Spinal cord (tissue), 10 donors: ENCODE data around the gene MESP2. TPM values are rescaled to one million over a fixed set of nuclear protein-coding genes. Genes with fewer than 3 reads are reported as not detected.
"Not testable (repeated sequence)": the region's sequence is repeated elsewhere in the genome, so short reads cannot be mapped to it uniquely, and the experiment has no call there.

Source experiments
- DNase-seq, 6 donors: peaks; one replicate each; pipeline versions ENCODE4 v3.0.0 to v3.0.0-alpha.2; 2013 to 2015; ENCODE audit warnings: low spot score in 6 of 6, low read depth in 4 of 6
- H3K27ac ChIP-seq: one replicate; pipeline ENCODE4 v1.5.1; 2013; ENCODE audit warnings: low read depth, low read length, control low read depth
- H3K27me3 ChIP-seq: one replicate; pipeline ENCODE4 v1.6.1; 2013; ENCODE audit warnings: low read length; ENCODE audit not compliant: control insufficient read depth, insufficient read depth
- H3K36me3 ChIP-seq: one replicate; pipeline ENCODE4 v1.6.1; 2013; ENCODE audit warnings: low read length; ENCODE audit not compliant: control insufficient read depth, insufficient read depth
- H3K4me1 ChIP-seq: one replicate; pipeline ENCODE4 v1.6.1; 2013; ENCODE audit warnings: low read length; ENCODE audit not compliant: control insufficient read depth, insufficient read depth
- H3K4me3 ChIP-seq: one replicate; pipeline ENCODE4 v1.5.1; 2013; ENCODE audit warnings: low read depth, low read length, control low read depth
- H3K9me3 ChIP-seq: one replicate; pipeline ENCODE4 v1.6.1; 2013; ENCODE audit warnings: low read length; ENCODE audit not compliant: control insufficient read depth, insufficient read depth
- WGBS: methylation state at CpG from one replicate; pipeline ENCODE4 v1.1.5; 2013; ENCODE audit warnings: missing lambda C conversion rate; ENCODE audit not compliant: insufficient coverage; 5-methylcytosine and 5-hydroxymethylcytosine counted together
- polyA plus RNA-seq, 2 donors: library from polyadenylated mRNA; unstranded; fragments of 120-200 nt; gene quantifications; one replicate each; pipeline ENCODE4 v1.2.1, GENCODE V29; 2013; ENCODE audit not compliant: insufficient read length in 2 of 2
- total RNA-seq, 2 donors: library from RNA; depleted of rRNA in 1 of 2; stranded (reverse); fragments of 120-200 nt in 1 of 2; fragments of >200 nt in 1 of 2; gene quantifications; one replicate each; pipeline versions ENCODE4 v1.2.3 to v1.2.4, GENCODE V29; 2013 to 2014
- donor health status: healthy.

The MESP2 gene
- total and polyA plus RNA-seq, 4 donors, result 0.25 to 0.83 (median 0.71) TPM; not detected in 1

DNA sequence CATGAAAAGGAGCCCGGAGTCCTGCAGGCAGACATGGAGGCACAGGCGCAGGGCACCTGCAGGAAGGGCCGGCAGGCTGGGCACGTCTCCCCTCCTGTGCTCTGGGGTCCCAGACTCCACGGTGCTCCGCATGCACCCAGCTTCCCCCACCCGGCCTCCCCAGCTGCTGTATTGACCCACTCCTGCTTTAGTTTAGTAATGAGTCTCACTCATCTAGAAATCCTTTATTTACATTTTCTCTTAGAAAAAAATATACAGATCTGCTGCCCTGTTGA, 8.5 kb downstream of the MESP2 start:
- no peak for DNase-seq
- 77% methylated on average over 6 of the region's 7 CpGs for WGBS
- Histone ChIP-seq H3K4me3 (no peak overlapping the region), H3K36me3 (no peaks in the 10 kb centered on the region), H3K27me3 (no peaks in the 10 kb centered on the region), H3K9me3 (no peaks in the 10 kb centered on the region), H3K4me1 (no peaks in the 10 kb centered on the region), H3K27ac (no peak overlapping the region)

DNA sequence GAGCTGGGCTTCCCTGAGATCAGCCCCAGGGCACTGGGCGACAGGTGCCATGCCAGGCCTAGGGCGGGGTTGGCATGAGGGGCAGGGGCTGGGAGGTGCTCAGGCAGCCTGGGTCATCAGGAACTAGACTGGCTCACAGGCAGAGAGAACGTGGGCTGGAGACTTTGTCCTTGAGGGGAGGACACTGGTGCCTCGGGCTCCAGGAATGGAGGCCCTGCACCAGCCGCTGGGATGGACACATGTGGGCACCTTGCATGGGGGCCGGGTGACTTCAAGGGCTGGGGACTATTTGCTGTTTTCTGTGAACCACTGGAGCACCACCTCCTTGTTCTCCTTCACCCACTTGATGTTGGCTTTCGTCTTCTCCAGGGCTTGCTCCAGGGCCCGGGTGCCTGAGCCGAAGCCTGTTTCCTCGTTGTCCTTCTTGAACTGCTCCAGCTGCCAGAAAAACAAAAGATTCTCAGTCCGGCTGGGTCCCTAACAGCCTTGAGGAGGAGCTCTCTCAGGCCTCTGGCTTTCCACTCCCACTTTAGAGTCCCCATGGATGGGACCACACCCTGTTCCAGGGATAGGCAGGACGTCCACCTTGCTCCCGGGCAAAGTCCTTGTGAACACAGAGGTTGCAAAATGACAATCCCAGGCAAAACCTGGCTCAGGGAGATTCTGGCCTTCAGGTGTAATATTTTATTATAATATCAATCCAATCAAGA, 9.1 kb downstream of the MESP2 start:
- Histone ChIP-seq H3K9me3 (no peaks in the 10 kb centered on the region), H3K27ac (no peak overlapping the region), H3K27me3 (no peaks in the 10 kb centered on the region), H3K36me3 (no peaks in the 10 kb centered on the region), H3K4me1 (no peaks in the 10 kb centered on the region), H3K4me3 (no peak overlapping the region)
- 77% methylated on average over 11 of the region's 13 CpGs for WGBS
- no peak for DNase-seq

DNA sequence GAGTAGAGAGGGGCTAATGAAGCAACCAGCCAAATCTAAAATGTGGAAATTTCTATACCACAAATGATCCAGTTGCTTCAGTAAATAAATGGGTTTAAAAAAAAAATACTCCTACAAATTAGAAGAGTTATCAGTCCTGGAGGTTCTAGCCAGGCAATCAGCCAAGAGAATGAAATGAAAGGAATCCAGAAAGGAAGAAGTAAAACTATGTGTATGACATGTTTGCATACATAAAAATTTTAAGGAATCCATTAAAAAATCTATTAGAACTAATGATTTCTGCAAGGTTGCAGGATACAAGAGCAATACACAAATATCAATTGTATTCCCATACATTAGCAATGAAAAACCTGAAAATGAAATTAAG, 9.6 kb downstream of the MESP2 start:
- H3K27ac ChIP-seq, result no peak overlapping the region
- no peak overlapping the region for H3K4me3 ChIP-seq
- no peaks in the 10 kb centered on the region for H3K36me3 ChIP-seq
- H3K4me1 ChIP-seq, result no peaks in the 10 kb centered on the region
- H3K27me3 ChIP-seq, result no peaks in the 10 kb centered on the region
- H3K9me3 ChIP-seq, result no peaks in the 10 kb centered on the region
- DNase-seq, result no peak

DNA sequence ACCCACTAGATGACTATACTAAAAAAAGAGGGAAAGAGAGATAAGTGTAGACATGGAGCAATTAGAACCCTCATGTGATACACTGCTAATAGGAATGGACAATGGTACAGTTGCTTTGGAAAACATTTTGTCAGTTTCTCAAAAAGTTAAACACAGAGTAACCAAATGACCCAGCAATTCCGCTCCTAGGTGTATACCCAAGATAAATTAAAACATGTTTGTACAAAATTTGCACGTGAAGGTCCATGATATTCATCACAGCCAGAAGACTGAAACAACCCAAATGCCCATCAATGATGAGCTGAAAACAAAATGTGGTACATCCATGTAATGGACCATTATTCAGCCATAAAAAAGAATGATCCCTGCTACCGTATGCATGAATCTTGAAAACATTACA, 11.8 kb downstream of the MESP2 start:
- no peaks in the 10 kb centered on the region for H3K27me3 ChIP-seq
- no peaks in the 10 kb centered on the region for H3K9me3 ChIP-seq
- 90% methylated on average over 2 of the region's 3 CpGs for WGBS
- no peaks in the 10 kb centered on the region for H3K36me3 ChIP-seq
- no peak overlapping the region for H3K27ac ChIP-seq
- H3K4me1 ChIP-seq, result no peaks in the 10 kb centered on the region
- DNase-seq, result no peak
- H3K4me3 ChIP-seq, result no peak overlapping the region

DNA sequence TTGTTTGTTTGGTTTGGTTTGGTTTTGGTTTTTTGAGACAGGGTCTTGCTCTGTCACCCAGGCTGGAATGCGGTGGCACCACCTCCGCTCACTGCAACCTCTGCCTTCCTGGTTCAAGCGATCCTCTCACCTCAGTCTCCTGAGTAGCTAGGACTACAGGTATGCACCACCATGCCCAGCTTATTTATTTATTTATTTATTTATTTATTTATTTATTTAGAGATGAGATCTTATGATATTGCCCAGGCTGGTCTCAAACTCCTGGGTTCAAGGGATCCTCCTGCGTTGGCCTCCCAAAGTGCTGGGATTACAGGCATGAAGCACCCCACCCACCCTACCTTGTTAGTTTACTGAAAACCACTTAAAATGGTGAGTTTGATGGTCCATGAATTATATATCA, 12.5 kb downstream of the MESP2 start:
- H3K36me3 ChIP-seq, H3K4me3 ChIP-seq, H3K27ac ChIP-seq, H3K9me3 ChIP-seq, H3K4me1 ChIP-seq, DNase-seq, H3K27me3 ChIP-seq: not testable (repeated sequence)
- no CpG with 5 or more reads among the region's 4 CpGs for WGBS

DNA sequence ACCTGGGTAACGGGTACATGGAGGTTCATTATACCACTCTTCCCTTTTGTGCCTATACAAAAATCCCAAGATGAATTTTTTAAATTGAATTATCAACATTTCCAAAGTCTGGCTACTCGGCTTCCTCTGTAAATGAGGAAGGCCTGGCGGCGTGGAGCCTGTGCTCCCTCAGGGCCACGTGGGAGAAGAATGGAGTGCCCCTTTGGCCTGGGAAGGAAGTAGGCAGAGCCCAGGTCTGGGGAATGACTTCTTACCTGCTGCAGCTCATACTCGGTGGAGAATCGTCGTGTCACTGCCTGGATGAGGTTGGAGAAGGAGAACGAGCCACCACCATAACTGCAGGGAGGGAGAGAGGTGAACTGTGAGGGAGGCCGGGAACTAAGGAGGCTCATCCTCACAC, 14.1 kb downstream of the MESP2 start:
- no peak for DNase-seq
- no peak overlapping the region for H3K4me3 ChIP-seq
- H3K27ac ChIP-seq, result no peak overlapping the region
- WGBS, result 93% methylated on average over 3 of the region's 10 CpGs
- no peaks in the 10 kb centered on the region for H3K4me1 ChIP-seq
- no peaks in the 10 kb centered on the region for H3K27me3 ChIP-seq
- H3K36me3 ChIP-seq, result no peaks in the 10 kb centered on the region
- no peaks in the 10 kb centered on the region for H3K9me3 ChIP-seq

DNA sequence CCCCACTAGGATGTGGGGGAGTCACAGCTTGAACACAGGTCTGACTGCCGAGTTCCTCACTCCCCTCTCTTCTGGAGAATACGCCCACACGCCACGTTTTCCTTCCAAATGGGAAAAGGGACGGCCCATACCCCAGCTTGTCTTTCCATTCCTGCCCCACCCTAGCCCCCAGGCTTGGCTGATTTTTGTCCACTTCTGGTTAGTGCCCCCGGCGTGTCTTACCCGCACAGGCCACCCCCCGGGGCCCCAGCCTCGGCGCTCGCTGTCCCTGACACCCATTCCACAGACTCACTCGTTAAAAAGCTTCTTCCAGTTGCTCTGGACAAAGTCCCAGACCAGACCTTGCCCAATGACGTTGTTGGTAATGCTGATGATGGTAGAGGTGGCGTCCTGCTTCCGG, 14.5 kb downstream of the MESP2 start:
- 86% methylated on average over 12 of the region's 16 CpGs for WGBS
- Histone ChIP-seq H3K9me3 (no peaks in the 10 kb centered on the region), H3K27ac (no peak overlapping the region), H3K4me1 (no peaks in the 10 kb centered on the region), H3K36me3 (no peaks in the 10 kb centered on the region), H3K27me3 (no peaks in the 10 kb centered on the region), H3K4me3 (no peak overlapping the region)
- no peak for DNase-seq

DNA sequence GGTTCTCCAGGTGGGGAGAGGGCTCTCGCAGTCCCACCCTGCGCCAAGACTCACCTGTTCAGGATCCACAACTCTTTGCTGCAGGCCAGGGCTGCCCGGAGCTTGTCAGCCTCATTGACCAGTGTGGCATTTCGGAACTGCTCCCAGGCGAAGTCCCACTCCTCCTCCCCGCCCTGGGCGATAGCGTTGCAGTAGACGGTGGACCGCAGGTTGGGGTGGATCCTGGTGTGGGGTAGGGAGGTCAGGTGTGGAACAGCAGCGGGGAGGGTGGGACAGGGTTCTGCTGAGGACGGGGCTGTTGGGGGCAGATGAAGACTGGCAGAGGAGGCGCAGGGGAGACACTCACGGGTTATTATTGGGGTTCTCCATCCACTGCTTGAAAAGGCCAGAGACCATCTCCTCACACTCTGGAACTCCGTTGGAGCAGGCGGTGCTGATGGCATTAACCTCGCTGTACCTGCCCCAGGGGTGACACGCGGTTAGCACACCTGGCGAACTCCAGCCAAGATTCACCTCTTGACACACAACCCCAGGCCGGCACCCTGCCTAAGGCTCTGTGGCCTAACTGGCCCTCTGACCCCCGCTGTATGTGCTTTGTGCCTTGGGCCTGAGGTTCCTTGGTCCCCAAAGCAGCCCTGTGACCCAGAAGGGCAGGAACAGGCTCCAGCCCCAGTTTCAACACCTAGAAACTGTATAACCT, 16.1 kb downstream of the MESP2 start:
- Histone ChIP-seq H3K4me3 (no peak overlapping the region), H3K36me3 (no peaks in the 10 kb centered on the region), H3K27ac (no peak overlapping the region), H3K27me3 (no peaks in the 10 kb centered on the region), H3K9me3 (no peaks in the 10 kb centered on the region), H3K4me1 (no peaks in the 10 kb centered on the region)
- whole genome bisulfite sequencing, result 93% methylated on average over 20 of the region's 22 CpGs
- DNase-seq, result no peak

DNA sequence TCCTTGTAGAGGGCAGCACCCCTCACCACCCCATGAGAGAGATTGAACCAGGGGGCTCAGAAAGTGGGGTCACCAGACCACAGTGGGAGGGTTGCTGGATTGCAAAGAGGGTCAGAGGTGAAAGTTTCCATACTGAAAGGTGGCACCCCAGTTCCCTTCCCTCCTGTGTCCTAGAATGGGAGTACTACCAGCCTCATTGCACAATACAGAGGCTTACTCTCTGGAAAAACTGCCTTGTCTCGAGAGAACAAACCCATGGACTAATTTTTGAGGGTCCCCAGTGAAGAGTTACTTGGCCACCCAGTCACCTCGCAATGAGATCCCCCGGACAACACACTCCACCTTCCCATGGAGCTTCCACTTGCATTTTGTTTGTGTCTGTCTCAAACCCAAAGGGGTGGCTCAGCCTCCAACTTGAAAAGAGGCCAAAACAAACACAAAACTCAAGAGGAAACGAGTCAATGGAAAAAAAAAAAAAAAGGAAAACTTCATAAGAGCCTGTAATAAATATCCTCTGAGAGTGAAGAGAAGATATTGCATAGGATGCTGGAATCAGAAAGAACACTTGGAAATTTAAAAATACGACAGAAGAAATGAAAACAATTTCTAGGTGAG, 18.6 kb downstream of the MESP2 start:
- H3K4me3 ChIP-seq, result no peak overlapping the region
- no peak overlapping the region for H3K27ac ChIP-seq
- 69% methylated on average over 4 of the region's 5 CpGs for WGBS
- H3K27me3 ChIP-seq, result no peaks in the 10 kb centered on the region
- DNase-seq, result peak in 1 of 6 donors; percentile 51
- H3K9me3 ChIP-seq, result no peaks in the 10 kb centered on the region
- no peaks in the 10 kb centered on the region for H3K36me3 ChIP-seq
- H3K4me1 ChIP-seq, result no peaks in the 10 kb centered on the region

DNA sequence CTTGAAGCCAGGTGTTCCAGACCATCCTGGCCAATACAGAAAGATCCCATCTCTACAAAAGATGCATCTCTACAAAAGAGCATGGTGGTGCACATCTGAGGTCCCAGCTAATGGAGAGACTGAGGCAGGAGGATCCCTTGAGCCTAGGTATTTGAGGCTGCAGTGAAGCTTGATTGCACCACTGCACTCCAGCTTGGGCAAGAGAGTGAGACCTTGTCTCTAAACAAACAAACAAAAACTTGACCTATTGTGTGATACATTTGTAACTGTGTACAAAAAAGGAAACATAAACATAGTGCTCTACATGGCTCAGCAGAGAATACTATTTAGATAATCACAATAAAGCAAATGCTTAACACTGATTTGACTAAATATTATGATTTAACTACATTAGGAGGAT, 19.9 kb downstream of the MESP2 start:
- H3K9me3 ChIP-seq, result no peaks in the 10 kb centered on the region
- H3K27me3 ChIP-seq, result no peaks in the 10 kb centered on the region
- no peak for DNase-seq
- H3K4me1 ChIP-seq, result no peaks in the 10 kb centered on the region
- H3K27ac ChIP-seq, result no peak overlapping the region
- no peaks in the 10 kb centered on the region for H3K36me3 ChIP-seq
- no peak overlapping the region for H3K4me3 ChIP-seq
